ACC112 (cell line): Measurements from ENCODE around the gene PGAM1.
"Not testable (repeated sequence)": the region's sequence is repeated elsewhere in the genome, so short reads cannot be mapped to it uniquely, and the experiment has no call there.

ENCODE experiments used
- H2AFZ ChIP-seq: fragments of 200-600 bp; sonication (generic); one replicate; pipeline ENCODE4 v1.6.0; 2017; ENCODE audit warnings: antibody characterized with exemption, low read length; ENCODE audit not compliant: unreplicated experiment
- H3K27ac ChIP-seq: fragments of 200-600 bp; sonication (generic); 2 replicates; pipeline ENCODE4 v1.5.1; 2014; ENCODE audit warnings: low read depth, mild to moderate bottlenecking, antibody characterized with exemption, low read length, moderate library complexity
- H3K27me3 ChIP-seq: fragments of 200-600 bp; sonication (generic); 2 replicates; pipeline ENCODE4 v1.6.1; 2014; ENCODE audit warnings: mild to moderate bottlenecking, antibody characterized with exemption, low read length, moderate library complexity, mixed read lengths; ENCODE audit not compliant: insufficient read depth
- H3K36me3 ChIP-seq: fragments of 200-600 bp; sonication (generic); 2 replicates; pipeline ENCODE4 v1.6.1; 2016; ENCODE audit warnings: mild to moderate bottlenecking, antibody characterized with exemption, low read length, moderate library complexity, mixed read lengths; ENCODE audit not compliant: insufficient read depth
- H3K4me1 ChIP-seq: fragments of 200-600 bp; sonication (generic); one replicate; pipeline ENCODE4 v1.6.1; 2016; ENCODE audit warnings: low read length, mixed read lengths; ENCODE audit not compliant: insufficient read depth, unreplicated experiment, control insufficient read depth
- H3K4me3 ChIP-seq: fragments of 200-600 bp; sonication (generic); 2 replicates; pipeline ENCODE4 v1.5.1; 2014; ENCODE audit warnings: mild to moderate bottlenecking, low read depth, low read length
- H3K79me2 ChIP-seq: fragments of 200-600 bp; sonication (generic); one replicate; pipeline ENCODE4 v1.6.0; 2016; ENCODE audit warnings: low read length; ENCODE audit not compliant: control insufficient read depth, unreplicated experiment, insufficient read depth

The PGAM1 gene

GRCh38 chr10:97475936-97476594 lies 50.1 kb downstream of the PGAM1 start:
- Histone ChIP-seq H3K4me3 (no peak overlapping the region), H3K79me2 (no peaks in the 10 kb centered on the region), H3K27ac (peak overlapping the region; percentile 39), H3K27me3 (no peaks in the 10 kb centered on the region), H2AFZ (no peak overlapping the region), H3K4me1 (peaks cover 18% of the 10 kb centered on the region), H3K36me3 (peaks cover 35% of the 10 kb centered on the region)

DNA sequence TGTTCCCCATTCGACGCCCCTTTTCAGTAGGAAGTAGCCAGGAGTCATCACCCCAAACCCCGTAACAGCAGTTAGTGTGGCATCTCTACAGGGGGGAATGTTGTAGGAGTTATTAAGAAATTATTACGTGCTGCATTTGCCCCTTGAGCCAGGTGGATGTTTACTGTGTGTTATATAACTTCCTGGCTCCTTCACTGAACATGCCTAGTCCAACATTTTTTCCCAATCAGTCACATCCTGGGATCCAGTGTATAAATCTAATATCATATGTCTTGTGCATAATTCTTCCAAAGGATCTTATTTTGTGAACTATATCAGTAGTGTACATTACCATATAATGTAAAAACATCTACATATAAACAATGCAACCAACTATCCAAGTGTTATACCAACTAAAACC lies 53.4 kb downstream of the PGAM1 start:
- H3K27ac ChIP-seq, H3K4me3 ChIP-seq: not testable (repeated sequence)
- H3K79me2 ChIP-seq = peaks cover 17% of the 10 kb centered on the region

DNA sequence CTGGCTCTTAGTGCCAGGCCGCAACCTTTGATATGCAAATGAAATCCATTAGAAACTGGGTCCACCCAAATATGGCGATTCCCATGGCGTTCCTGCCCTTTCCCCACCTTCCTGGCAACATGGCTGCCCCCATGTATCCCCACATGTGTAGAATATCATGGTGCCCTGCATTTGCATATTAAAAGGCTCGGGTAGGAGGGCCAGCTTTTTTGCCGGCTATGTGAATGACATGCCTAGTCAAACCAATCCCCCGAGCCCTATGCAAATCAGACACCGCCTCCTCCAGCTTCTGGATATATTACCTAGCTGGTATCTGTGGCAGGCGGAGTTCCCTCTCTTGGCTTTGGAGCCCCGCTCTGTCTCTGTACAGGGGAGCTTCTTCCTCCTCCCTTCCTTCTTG lies 53.9 kb downstream of the PGAM1 start:
- H3K4me3 ChIP-seq = no peak overlapping the region
- H3K79me2 ChIP-seq = peaks cover 20% of the 10 kb centered on the region
- no peaks in the 10 kb centered on the region for H3K27me3 ChIP-seq
- H3K36me3 ChIP-seq = peaks cover 27% of the 10 kb centered on the region
- no peak overlapping the region for H3K27ac ChIP-seq
- H2AFZ ChIP-seq = no peak overlapping the region
- peaks cover 18% of the 10 kb centered on the region for H3K4me1 ChIP-seq

More for the DNA sequence above, 53.4 kb downstream of the PGAM1 start:
- not testable (repeated sequence) for H3K27me3 ChIP-seq, H2AFZ ChIP-seq
- Histone ChIP-seq H3K4me1 (peaks cover 18% of the 10 kb centered on the region), H3K36me3 (peaks cover 33% of the 10 kb centered on the region)

- Histone ChIP-seq H3K36me3 (peaks cover 20% of the 10 kb centered on the region), H3K4me3 (no peak overlapping the region), H3K4me1 (peaks cover 14% of the 10 kb centered on the region), H3K27me3 (no peaks in the 10 kb centered on the region), H2AFZ (no peak overlapping the region), H3K79me2 (peaks cover 26% of the 10 kb centered on the region), H3K27ac (no peak overlapping the region)
Measured at GRCh38 chr10:97481071-97481470, 55.1 kb downstream of the PGAM1 start.

GRCh38 chr10:97482381-97482780 lies 56.4 kb downstream of the PGAM1 start:
- no peak overlapping the region for H3K27ac ChIP-seq
- H3K27me3 ChIP-seq = no peaks in the 10 kb centered on the region
- no peak overlapping the region for H3K4me3 ChIP-seq
- peaks cover 15% of the 10 kb centered on the region; the same call in 1 of the 2 replicates for H3K36me3 ChIP-seq
- peaks cover 8% of the 10 kb centered on the region for H3K4me1 ChIP-seq
- H3K79me2 ChIP-seq = peaks cover 37% of the 10 kb centered on the region
- no peak overlapping the region for H2AFZ ChIP-seq
